HepG2 (cell line): Measurements from ENCODE around the gene POLR3GL. TPM values are rescaled to one million over a fixed set of nuclear protein-coding genes. Genes with fewer than 3 reads are reported as not detected.
A peak's percentile ranks its signal among the peaks of the same experiment; 100 is the strongest.

Experiments
- AGO1 ChIP-seq: fragments of 200-400 bp; formaldehyde crosslinking; IDR thresholded peaks from 2 replicates; pipeline ENCODE4 v1.6.1; 2017; ENCODE audit warnings: mild to moderate bottlenecking, low read depth, low read length, moderate library complexity; ENCODE audit not compliant: poor library complexity, severe bottlenecking
- CHD2 ChIP-seq: IDR thresholded peaks from 2 replicates; pipeline ENCODE4 v1.6.1; 2011; ENCODE audit warnings: low read depth, low read length, improper control_type of control experiment
- ETS1 ChIP-seq: sonication (generic); formaldehyde crosslinking; IDR thresholded peaks from 2 replicates; pipeline ENCODE4 v1.4.0; 2020; ENCODE audit warnings: missing genetic modification reagents
- FOXC1 ChIP-seq: sonication (generic); formaldehyde crosslinking; IDR thresholded peaks from 2 replicates; pipeline ENCODE4 v1.8.0; 2022; ENCODE audit warnings: mild to moderate bottlenecking, missing genetic modification reagents, borderline replicate concordance
- HDAC1 ChIP-seq: sonication (generic); formaldehyde crosslinking; IDR thresholded peaks from 2 replicates; pipeline ENCODE4 v1.5.1; 2020; ENCODE audit warnings: mild to moderate bottlenecking, missing genetic modification reagents
- HNRNPK ChIP-seq: fragments of 200-400 bp; formaldehyde crosslinking; IDR thresholded peaks from 2 replicates; pipeline ENCODE4 v1.6.1; 2018; ENCODE audit warnings: low read length, low read depth, moderate library complexity, mild to moderate bottlenecking; ENCODE audit not compliant: poor library complexity, severe bottlenecking
- IRF2 ChIP-seq: IDR thresholded peaks from 2 replicates; pipeline ENCODE4 v1.6.1; 2018; ENCODE audit warnings: missing genetic modification reagents, missing compliant biosample characterization
- KDM5A ChIP-seq: fragments of 200-600 bp; sonication (generic); IDR thresholded peaks from 2 replicates; pipeline ENCODE4 v1.7.0; 2018; ENCODE audit warnings: antibody characterized with exemption, mild to moderate bottlenecking, low read length, borderline replicate concordance
- KLF15 ChIP-seq: sonication (generic); formaldehyde crosslinking; IDR thresholded peaks from 2 replicates; pipeline ENCODE4 v1.8.1; 2023; ENCODE audit warnings: borderline replicate concordance, mild to moderate bottlenecking, inconsistent platforms, missing genetic modification reagents, mixed read lengths
- KLF6 ChIP-seq: IDR thresholded peaks from 2 replicates; pipeline ENCODE4 v1.8.0; 2016; ENCODE audit warnings: missing biosample characterization, missing genetic modification reagents
- NCOA1 ChIP-seq: sonication (generic); formaldehyde crosslinking; IDR thresholded peaks from 2 replicates; pipeline ENCODE4 v1.9.0; 2021; ENCODE audit warnings: missing genetic modification reagents
- NFATC3 ChIP-seq: sonication (generic); formaldehyde crosslinking; IDR thresholded peaks from 2 replicates; pipeline ENCODE4 v1.5.1; 2020; ENCODE audit warnings: mild to moderate bottlenecking, missing genetic modification reagents
- NFIB ChIP-seq: sonication (generic); formaldehyde crosslinking; IDR thresholded peaks from 2 replicates; pipeline ENCODE4 v1.9.0; 2021; ENCODE audit warnings: missing genetic modification reagents, mild to moderate bottlenecking, borderline replicate concordance
- NR2F6 ChIP-seq, 2 experiments: IDR thresholded peaks; 2 replicates each; pipeline ENCODE4 v1.6.1; 2016; ENCODE audit warnings: antibody characterized with exemption in 1 of 2, mild to moderate bottlenecking in 1 of 2
- PHF8 ChIP-seq: sonication (generic); formaldehyde crosslinking; IDR thresholded peaks from 2 replicates; pipeline ENCODE4 v1.5.0; 2020; ENCODE audit warnings: missing genetic modification reagents
- REPIN1 ChIP-seq: sonication (generic); formaldehyde crosslinking; IDR thresholded peaks from 2 replicates; pipeline ENCODE4 v1.8.0; 2022; ENCODE audit warnings: missing genetic modification reagents, low read depth, mild to moderate bottlenecking, borderline replicate concordance
- SAP130 ChIP-seq: IDR thresholded peaks from 2 replicates; pipeline ENCODE4 v1.6.1; 2016; ENCODE audit warnings: low read depth
- SIN3B ChIP-seq: fragments of 150-350 bp; IDR thresholded peaks from 2 replicates; pipeline ENCODE4 v1.6.1; 2014; ENCODE audit warnings: low read length
- SMAD9 ChIP-seq: sonication (generic); formaldehyde crosslinking; IDR thresholded peaks from 2 replicates; pipeline ENCODE4 v1.5.1; 2020; ENCODE audit warnings: mild to moderate bottlenecking, missing genetic modification reagents
- SMARCC2 ChIP-seq: fragments of 450-650 bp; IDR thresholded peaks from 2 replicates; pipeline ENCODE4 v1.6.1; 2017; ENCODE audit warnings: antibody characterized with exemption, mild to moderate bottlenecking
- SSRP1 ChIP-seq: IDR thresholded peaks from 2 replicates; pipeline ENCODE4 v1.6.1; 2016; ENCODE audit warnings: control low read depth
- TFAP4 ChIP-seq: sonication (generic); IDR thresholded peaks from 2 replicates; pipeline ENCODE4 v1.6.1; 2016; ENCODE audit warnings: low read depth, borderline replicate concordance
- ZBTB3 ChIP-seq: sonication (generic); formaldehyde crosslinking; IDR thresholded peaks from 2 replicates; pipeline ENCODE4 v1.4.0; 2020; ENCODE audit warnings: low read depth, mild to moderate bottlenecking, moderate library complexity, missing genetic modification reagents, borderline replicate concordance
- ZNF281 ChIP-seq: sonication (generic); formaldehyde crosslinking; IDR thresholded peaks from 2 replicates; pipeline ENCODE4 v1.4.0; 2020; ENCODE audit warnings: missing genetic modification reagents, borderline replicate concordance
- ZNF780A ChIP-seq: sonication (generic); formaldehyde crosslinking; IDR thresholded peaks from 2 replicates; pipeline ENCODE4 v1.8.0; 2022; ENCODE audit warnings: mild to moderate bottlenecking, missing genetic modification reagents, moderate library complexity
- polyA plus RNA-seq, 8 experiments: library from polyadenylated mRNA; depleted of rRNA in 3 of 8; stranded (reverse) in 7 of 8; unstranded in 1 of 8; fragments of >200 nt; fragmentation: Illumina TruSeq in 4 of 8; extraction: Trizol in 4 of 8; gene quantifications; 2 replicates each; pipeline versions ENCODE4 v1.2.1 to v1.2.3, GENCODE V29; 2011 to 2016; ENCODE audit warnings: low read depth in 4 of 8, missing spikeins in 1 of 8, mixed read lengths in 1 of 8; ENCODE audit not compliant: insufficient read depth in 1 of 8
- total RNA-seq, 5 experiments: library from RNA; depleted of rRNA; stranded (reverse); fragments of >200 nt; fragmentation: Illumina TruSeq; extraction: Trizol; gene quantifications; 2 replicates each; pipeline ENCODE4 v1.2.3, GENCODE V29; 2016; ENCODE audit warnings: low read depth in 1 of 5
- TF ChIP-seq, protein P1 (sequence below): IDR thresholded peaks from 2 replicates; pipeline ENCODE4 v1.6.1; 2016

POLR3GL gene
- total and polyA plus RNA-seq, 2 of the 13 experiments (the other 11 are each of a cell fraction or from before 2014, with no cell fraction given), result 11.5 to 12.4 TPM

DNA sequence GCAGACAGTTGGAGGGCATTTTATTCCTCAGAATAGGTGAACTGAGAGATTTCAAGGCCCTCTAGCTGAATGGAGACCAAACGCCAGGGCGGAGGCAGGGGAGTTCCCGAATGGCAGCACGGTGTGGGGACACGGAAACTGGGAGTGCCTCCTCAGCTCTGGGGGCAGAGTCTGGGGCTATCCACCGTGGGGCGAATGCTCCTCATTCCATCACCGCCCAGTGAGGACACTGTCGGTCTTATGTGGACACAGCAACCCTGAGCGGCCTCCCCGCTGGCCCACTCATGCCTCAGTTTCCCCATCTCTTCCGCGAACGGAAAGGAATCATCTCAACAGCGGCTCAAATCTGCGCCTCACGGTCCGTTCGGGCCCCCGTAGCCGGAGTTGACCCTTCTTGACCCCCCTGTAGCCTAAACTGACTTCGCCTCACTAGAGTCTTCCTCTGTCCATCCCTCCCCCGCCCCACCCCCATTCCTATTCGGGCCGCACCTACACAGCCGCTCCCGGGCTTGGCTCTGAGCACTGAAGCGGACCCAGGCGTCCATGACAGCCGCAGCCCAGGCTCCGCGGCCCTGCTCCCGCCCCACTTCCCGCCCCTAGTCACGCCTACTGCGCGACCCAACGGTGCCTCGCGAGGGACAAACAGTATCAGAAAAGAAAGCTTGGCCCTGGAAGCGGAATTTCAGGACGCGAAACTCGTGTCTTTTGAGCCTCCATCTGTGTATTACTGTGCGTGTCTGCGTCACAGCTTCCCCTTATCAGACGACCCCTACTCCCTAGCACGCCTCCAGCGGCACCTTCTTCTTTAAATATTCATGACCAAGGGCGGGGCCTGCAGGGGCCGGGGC, 46.1 kb upstream of the POLR3GL start, which contains the start of gene PEX11B (continued):
- TF ChIP-seq ZBTB3 (CRISPR knock-in tag), result no peak
- no peak for TF ChIP-seq KLF6 (CRISPR knock-in tag)
- TF ChIP-seq NR2F6 (IDR thresholded peaks at IDR 0.05), result peak; percentile 61; the same call in 1 of the 2 replicates
- TF ChIP-seq NR2F6 (CRISPR knock-in tag; IDR thresholded peaks at IDR 0.05), result peak; percentile 9; the same call in 1 of the 2 replicates
- TF ChIP-seq SSRP1 (CRISPR knock-in tag), result 0 out of 2 replicates have a peak, but pooled peaks have one; percentile 16
- peak; percentile 92 for TF ChIP-seq CHD2
- no peak for TF ChIP-seq SMAD9 (CRISPR knock-in tag)
- TF ChIP-seq SAP130 (CRISPR knock-in tag), result peak; percentile 87
- TF ChIP-seq NFIB (CRISPR knock-in tag), result no peak
- TF ChIP-seq NCOA1, result no peak
- no peak for TF ChIP-seq SMARCC2
- peak; percentile 74 for TF ChIP-seq HNRNPK
- TF ChIP-seq AGO1, result peak; percentile 11
- no peak for TF ChIP-seq FOXC1 (CRISPR knock-in tag)
- peak; percentile 58 for TF ChIP-seq PHF8 (CRISPR knock-in tag)
- peak; percentile 89 for TF ChIP-seq KDM5A
- no peak for TF ChIP-seq ZNF780A (CRISPR knock-in tag)
- no peak for TF ChIP-seq NFATC3
- TF ChIP-seq ZNF281 (CRISPR knock-in tag), result no peak
- TF ChIP-seq REPIN1 (CRISPR knock-in tag), result 0 out of 2 replicates have a peak, but pooled peaks have one; percentile 7
- TF ChIP-seq, protein P1, sequence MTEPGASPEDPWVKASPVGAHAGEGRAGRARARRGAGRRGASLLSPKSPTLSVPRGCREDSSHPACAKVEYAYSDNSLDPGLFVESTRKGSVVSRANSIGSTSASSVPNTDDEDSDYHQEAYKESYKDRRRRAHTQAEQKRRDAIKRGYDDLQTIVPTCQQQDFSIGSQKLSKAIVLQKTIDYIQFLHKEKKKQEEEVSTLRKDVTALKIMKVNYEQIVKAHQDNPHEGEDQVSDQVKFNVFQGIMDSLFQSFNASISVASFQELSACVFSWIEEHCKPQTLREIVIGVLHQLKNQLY (CRISPR knock-in tag), result no peak
- no peak for TF ChIP-seq KLF15
- TF ChIP-seq SIN3B, result peak; percentile 70
- peak; percentile 45; the same call in 1 of the 2 replicates for TF ChIP-seq IRF2
- peak; percentile 72 for TF ChIP-seq HDAC1 (CRISPR knock-in tag)
- TF ChIP-seq TFAP4, result no peak
- no peak for TF ChIP-seq ETS1
